Stimulated activated CD8-positive, alpha-beta memory T cell treated with anti-CD3 and anti-CD28 coated beads, Interleukin-12 subunit alpha, Interleukin-12 subunit beta, amount 100 ng/mL, for 4 hours (primary cell): Measurements from ENCODE around the gene EXOC4.
"Not testable (repeated sequence)": the region's sequence is repeated elsewhere in the genome, so short reads cannot be mapped to it uniquely, and the experiment has no call there.

Experiments
- DNase-seq: peaks from one replicate; pipeline ENCODE4 v3.0.0-alpha.2; 2020; ENCODE audit warnings: low read depth

The EXOC4 gene

GRCh38 chr7:133315332-133316040 is 62.6 kb downstream of the EXOC4 start:
- DNase-seq: no peak

DNA sequence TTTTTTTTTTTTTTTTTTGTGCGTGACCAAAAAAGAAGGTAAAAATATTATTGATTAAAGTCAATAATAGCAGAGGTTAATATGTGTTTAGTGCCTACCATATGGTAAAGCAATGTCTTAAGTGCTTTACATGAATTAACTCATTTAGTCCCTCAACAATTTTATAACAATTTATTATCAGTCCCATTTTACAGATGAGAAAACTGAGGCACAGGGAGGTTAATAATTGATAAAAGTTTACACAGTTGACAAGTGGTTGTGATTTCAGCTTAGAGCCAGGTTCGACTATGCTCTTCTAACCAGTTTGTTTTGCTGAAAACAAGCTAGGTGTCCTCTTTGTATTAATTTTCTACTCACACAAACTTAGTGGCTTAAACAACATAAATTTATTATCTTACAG is 67.0 kb downstream of the EXOC4 start:
- DNase-seq: no peak

DNA sequence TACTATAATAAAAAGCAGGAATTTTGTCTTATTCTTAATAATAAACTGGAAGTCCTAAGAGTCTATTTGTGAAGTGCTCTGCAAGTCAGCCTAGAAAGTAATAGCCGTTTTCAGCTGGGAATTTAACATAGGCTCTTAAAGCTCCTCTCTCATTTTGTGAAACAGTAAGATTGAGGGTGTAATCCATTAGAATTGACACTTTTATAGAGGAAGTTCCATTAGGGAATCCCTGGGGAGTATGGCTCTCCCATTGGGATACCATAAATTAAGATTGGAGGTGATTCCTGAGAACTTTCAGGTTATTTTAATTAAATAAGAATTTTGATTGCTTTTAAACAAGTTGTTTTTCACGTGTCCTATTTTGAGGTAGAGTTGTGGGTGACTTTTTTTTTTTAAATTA is 68.0 kb downstream of the EXOC4 start:
- DNase-seq: no peak

GRCh38 chr7:133321366-133321765 is 68.5 kb downstream of the EXOC4 start:
- DNase-seq: not testable (repeated sequence)

DNA sequence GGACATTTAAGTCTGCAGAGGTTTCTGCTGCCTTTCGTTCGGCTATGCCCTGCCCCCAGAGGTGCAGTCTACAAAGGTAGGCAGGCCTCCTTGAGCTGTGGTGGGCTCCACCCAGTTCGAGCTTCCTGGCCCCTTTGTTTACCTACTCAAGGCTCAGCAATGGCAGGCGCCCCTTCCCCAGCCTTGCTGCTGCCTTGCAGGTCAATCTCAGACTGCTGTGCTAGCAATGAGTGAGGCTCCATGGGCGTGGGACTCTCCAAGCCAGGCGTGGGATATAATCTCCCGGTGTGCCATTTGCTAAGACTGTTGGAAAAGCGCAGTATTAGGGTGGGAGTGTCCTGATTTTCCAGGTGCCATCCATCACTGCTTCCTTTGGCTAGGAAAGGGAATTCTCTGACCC is 73.9 kb downstream of the EXOC4 start:
- not testable (repeated sequence) for DNase-seq

DNA sequence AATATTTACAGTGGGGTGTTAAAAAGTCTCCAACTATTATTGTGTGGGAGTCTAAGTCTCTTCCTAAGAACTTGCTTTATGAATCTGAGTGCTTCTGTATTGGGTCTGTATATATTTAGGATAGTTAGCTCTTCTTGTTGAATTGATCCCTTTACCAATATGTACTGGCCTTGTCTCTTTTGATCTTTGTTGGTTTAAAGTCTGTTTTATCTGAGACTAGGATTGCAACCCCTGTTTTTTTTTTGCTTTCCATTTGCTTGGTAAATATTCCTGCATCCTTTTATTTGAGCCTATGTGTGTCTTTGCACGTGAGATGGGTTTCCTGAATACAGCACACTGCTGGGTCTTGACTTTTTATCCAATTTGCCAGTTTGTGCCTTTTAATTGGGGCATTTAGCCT is 75.1 kb downstream of the EXOC4 start:
- not testable (repeated sequence) for DNase-seq

GRCh38 chr7:133330085-133330484 is 77.2 kb downstream of the EXOC4 start:
- DNase-seq: no peak

- no peak for DNase-seq
Measured at GRCh38 chr7:133331861-133332260, 79.0 kb downstream of the EXOC4 start.

DNA sequence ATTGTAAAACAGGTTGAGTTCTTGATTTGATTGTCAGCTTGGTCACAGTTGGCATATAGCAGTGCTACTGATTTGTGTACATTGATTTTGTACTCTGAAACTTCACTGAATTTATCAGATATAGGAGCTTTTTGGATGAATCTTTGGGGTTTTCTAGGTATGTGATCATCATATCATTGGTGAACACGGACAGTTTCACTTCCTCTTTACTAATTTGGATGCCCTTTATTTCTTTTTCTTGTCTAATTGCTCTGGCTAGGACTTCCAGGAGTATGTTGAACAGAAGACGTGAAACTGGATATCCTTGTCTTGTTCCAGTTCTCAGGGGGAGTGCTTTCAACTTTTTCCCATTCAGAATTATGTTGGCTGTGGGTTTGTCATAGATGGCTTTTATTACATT is 86.9 kb downstream of the EXOC4 start:
- DNase-seq: no peak

DNA sequence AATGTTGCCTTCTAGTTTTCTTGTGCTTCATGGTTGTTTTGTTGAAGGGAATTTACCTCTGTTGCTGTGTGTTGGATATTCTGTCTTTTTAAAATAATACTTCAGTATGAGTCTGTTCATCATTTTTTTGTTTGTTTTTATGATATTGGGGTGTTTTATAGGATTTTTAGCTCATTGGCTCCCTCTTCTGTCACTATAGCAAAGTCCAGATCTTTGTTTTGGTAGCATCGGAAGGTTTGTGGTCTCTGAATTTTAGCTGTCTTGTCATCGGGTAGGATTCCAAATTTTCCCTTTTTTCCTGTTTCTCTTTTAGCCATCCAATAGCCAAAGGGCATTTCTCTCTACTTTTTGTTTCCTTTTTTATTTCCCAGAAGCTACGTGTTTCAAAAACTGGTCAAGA is 91.4 kb downstream of the EXOC4 start:
- DNase-seq: no peak

GRCh38 chr7:133345690-133346421 is 93.0 kb downstream of the EXOC4 start:
- DNase-seq: no peak

GRCh38 chr7:133348250-133348649 is 95.4 kb downstream of the EXOC4 start:
- DNase-seq: no peak

DNA sequence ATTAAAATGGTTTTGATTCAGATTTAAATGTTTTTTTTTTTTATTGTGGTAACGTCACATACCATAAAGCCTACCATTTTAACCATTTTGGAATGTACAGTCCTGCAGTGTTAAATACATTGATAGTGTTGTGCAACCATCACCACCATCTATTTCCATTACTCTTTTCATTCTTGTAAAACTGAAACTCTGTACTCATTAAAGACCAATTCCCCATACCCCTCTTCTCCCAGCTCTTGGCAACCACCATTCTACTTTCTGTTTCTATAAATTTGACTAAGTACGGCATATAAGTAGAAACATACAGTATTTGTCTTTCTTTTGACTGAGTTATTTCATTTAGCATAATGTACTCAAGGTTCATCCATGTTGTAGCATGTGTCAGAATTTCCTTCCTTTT is 96.2 kb downstream of the EXOC4 start:
- DNase-seq: no peak

GRCh38 chr7:133352430-133352829 is 99.6 kb downstream of the EXOC4 start:
- DNase-seq: no peak

- DNase-seq: no peak
Measured at GRCh38 chr7:133353775-133354174, 100.9 kb downstream of the EXOC4 start.

- no peak for DNase-seq
Measured at GRCh38 chr7:133354546-133355324, 101.9 kb downstream of the EXOC4 start.

DNA sequence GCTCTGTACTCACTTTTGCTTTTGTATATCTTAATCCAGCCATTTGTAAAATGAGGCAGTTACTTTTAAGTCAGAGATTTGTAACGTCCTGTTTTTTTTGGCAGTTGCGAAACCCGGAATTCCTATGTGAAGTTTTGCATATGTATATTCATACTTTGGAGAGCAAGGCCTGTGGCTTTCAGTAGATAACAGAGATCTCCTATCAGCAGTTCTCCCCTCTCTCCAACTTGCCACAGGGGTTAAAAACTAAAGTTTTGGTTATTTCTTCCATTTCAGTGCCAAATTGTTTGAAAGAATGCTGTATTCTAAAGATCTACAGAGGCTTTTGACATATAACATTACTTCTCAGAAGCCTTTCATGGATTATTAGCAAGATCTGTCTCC is 102.4 kb downstream of the EXOC4 start:
- no peak for DNase-seq

DNA sequence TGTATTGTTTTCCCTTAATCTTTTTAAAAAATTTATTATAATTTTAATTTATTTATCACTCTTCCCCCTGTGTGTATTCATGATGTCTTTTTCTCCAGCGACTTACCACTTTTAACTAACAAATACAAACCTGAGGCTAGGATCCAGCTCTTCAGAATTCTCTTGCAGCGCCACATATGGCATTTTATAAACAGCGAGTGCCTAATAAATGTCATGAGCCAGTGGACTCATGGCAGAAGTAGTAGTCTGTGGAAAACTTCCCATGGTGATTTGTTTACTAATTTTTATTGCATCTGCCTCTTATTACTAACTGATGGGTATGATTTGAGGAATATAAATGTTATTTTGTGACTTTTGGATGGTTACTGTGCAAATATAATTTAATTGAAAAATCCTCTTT is 102.9 kb downstream of the EXOC4 start:
- no peak for DNase-seq

- DNase-seq: no peak
Measured at GRCh38 chr7:133358708-133359107, 105.8 kb downstream of the EXOC4 start.

DNA sequence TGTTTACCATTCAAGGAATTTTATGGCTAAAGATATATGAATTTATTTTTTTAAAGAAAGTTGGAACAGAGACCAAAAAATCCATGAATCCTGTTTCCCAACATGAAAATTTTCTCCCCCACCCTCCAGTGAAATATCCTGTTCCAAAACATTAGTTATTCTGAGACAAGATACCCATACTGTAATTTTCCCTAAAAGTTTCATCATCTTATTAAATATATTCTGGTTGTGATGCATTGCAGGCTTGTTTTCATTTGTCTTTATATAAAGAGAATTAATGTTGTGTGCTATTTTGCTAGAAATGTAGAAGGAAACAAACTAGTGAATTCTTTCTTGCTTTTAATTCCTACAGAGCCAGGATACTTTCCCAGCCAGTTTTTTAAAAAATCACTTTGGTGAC is 106.6 kb downstream of the EXOC4 start:
- no peak for DNase-seq

GRCh38 chr7:133360201-133360600 is 107.3 kb downstream of the EXOC4 start:
- DNase-seq: no peak

DNA sequence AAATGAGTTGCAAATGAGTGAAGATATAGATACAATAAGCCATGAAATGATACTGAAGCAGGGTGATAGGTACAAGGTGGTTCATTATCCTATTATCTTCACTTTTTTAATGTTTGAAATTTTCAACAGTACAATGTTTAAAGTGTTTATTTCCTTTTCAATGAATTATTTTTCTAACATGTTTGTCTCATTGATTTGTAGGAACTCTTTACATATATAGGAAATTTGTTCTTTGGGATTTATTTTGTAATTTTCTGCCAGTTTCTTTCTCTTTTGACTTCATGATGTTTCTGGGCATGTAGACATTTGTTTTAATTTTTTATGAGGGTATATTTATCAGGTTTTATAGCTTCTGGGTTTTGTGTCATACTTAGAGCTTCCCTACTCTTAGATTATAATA is 108.9 kb downstream of the EXOC4 start:
- no peak for DNase-seq
